ENCODE measurements around the gene ACVRL1.

GRCh38 chr12:51971679-51972421 lies 64.5 kb downstream of the ACVRL1 start:
- TF ChIP-seq POLR2AphosphoS5 (IDR thresholded peaks at IDR 0.05) = no peak
- no peak for TF ChIP-seq CTCF (IDR thresholded peaks at IDR 0.05)

Data from transverse colon (tissue), 4 donors.